HAP-1 (cell line): ENCODE data around the gene ATAT1.

Experiments used
- DNase-seq, 2 experiments: peaks; one replicate each; pipeline ENCODE4 v3.0.0-alpha.2; 2016 to 2020; ENCODE audit warnings: low spot score in 2 of 2
- H3K27me3 ChIP-seq: fragments of 250-450 bp; sonication (Bioruptor Pico); 2 replicates; pipeline ENCODE4 v1.5.1; 2020; ENCODE audit warnings: low read depth, mild to moderate bottlenecking, moderate library complexity
- H3K36me3 ChIP-seq: fragments of 250-450 bp; sonication (Bioruptor Pico); replicated peaks from 2 replicates; pipeline ENCODE4 v1.5.1; 2020; ENCODE audit warnings: mild to moderate bottlenecking
- H3K4me1 ChIP-seq: fragments of 250-450 bp; sonication (Bioruptor Pico); 2 replicates; pipeline ENCODE4 v1.5.1; 2020; ENCODE audit warnings: mild to moderate bottlenecking
- H3K4me3 ChIP-seq: fragments of 250-450 bp; sonication (Bioruptor Pico); 2 replicates; pipeline ENCODE4 v1.5.1; 2020; ENCODE audit warnings: mild to moderate bottlenecking, moderate library complexity
- H3K9me3 ChIP-seq: fragments of 250-450 bp; sonication (Bioruptor Pico); 2 replicates; pipeline ENCODE4 v1.5.1; 2020; ENCODE audit warnings: mild to moderate bottlenecking, moderate library complexity
- in situ Hi-C: fragments of 300-500 bp; cut with MboI; formaldehyde crosslinking; loops from 3 replicates; pipeline ENCODE4 v1.14.3; 2020; ENCODE audit warnings: low sequenced_read_pairs, inconsistent platforms, mixed read lengths

Gene ATAT1

GRCh38 chr6:30687659-30688431, 61.2 kb downstream of the ATAT1 start:
- DNase-seq = no peak
- Histone ChIP-seq H3K27me3 (no peaks in the 10 kb centered on the region), H3K4me1 (peaks cover 40% of the 10 kb centered on the region), H3K9me3 (no peaks in the 10 kb centered on the region), H3K4me3 (peak overlapping the region; percentile 67), H3K36me3 (no peaks in the 10 kb centered on the region; the same call in 1 of the 2 replicates)
- in situ Hi-C loops = no loop called here

GRCh38 chr6:30688569-30688968, 61.9 kb downstream of the ATAT1 start:
- H3K9me3 ChIP-seq = no peaks in the 10 kb centered on the region
- DNase-seq = no peak
- H3K36me3 ChIP-seq = no peaks in the 10 kb centered on the region; the same call in 1 of the 2 replicates
- H3K27me3 ChIP-seq = no peaks in the 10 kb centered on the region
- H3K4me1 ChIP-seq = peaks cover 33% of the 10 kb centered on the region
- H3K4me3 ChIP-seq = no peak overlapping the region
- in situ Hi-C loops = no loop called here

DNA sequence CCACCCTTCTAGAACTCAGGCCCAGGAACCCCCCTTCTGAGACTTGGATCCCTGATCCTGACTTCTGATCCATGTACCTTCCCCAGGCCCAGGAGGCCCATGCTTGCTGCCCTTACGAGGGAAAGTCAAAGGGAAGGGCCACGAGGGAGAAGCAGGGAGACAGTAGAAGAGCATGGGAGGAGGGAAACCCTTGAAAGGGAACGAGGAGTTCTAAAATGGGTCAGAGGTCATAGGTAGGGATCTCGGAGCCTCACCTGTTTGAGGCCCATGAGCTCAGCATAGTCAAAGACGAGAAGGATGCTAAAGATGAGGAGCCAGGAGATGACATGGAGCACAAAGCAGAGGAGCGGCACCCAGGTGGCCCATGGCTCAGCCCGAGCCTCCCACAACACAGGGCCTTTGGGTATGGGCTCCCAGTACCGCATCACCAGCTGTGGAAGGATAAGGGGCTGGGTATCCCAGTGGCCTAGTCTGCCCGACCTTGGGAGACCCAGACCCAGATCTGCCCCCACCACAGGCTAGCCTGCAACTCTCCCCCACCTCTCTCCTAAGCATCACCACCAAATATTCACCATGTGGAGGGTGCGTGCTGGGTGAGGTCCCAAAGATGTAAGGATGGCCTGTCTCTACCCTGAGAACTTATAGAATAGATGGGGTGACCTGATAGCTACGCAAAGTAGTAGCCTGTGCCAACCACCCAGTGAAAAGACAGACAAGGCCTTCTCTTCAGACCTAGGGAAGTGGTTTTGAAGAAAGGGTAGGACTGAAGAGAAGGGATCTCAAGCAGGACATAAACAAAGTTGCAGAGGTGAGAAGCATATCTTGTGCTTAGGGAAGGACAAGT, 62.6 kb downstream of the ATAT1 start:
- no peak for DNase-seq
- H3K27me3 ChIP-seq = no peaks in the 10 kb centered on the region
- peaks cover 32% of the 10 kb centered on the region for H3K4me1 ChIP-seq
- peak overlapping the region; percentile 52; the same call in 1 of the 2 replicates for H3K4me3 ChIP-seq
- no peaks in the 10 kb centered on the region; the same call in 1 of the 2 replicates for H3K36me3 ChIP-seq
- H3K9me3 ChIP-seq = no peaks in the 10 kb centered on the region
- in situ Hi-C loops = no loop called here

GRCh38 chr6:30689985-30690384, 63.3 kb downstream of the ATAT1 start:
- Histone ChIP-seq H3K4me3 (peak overlapping the region; percentile 52), H3K27me3 (no peaks in the 10 kb centered on the region), H3K4me1 (peaks cover 30% of the 10 kb centered on the region), H3K36me3 (no peaks in the 10 kb centered on the region; the same call in 1 of the 2 replicates), H3K9me3 (no peaks in the 10 kb centered on the region)
- no peak for DNase-seq
- in situ Hi-C loops = no loop called here

GRCh38 chr6:30690403-30691207, 63.9 kb downstream of the ATAT1 start, which contains the start of gene NRM:
Gene NRM (minus strand): TSS chr6:30690984. CDS start chr6:30690974, 10 bp downstream.
- no peaks in the 10 kb centered on the region for H3K9me3 ChIP-seq
- peak; percentile 95 to 96 for DNase-seq
- peak within 1 kb of the TSS; percentile 52 for H3K4me3 ChIP-seq
- H3K36me3 ChIP-seq = no peaks in the 10 kb centered on the region; the same call in 1 of the 2 replicates
- in situ Hi-C loops = no loop called here
- peaks cover 24% of the 10 kb centered on the region for H3K4me1 ChIP-seq
- H3K27me3 ChIP-seq = no peaks in the 10 kb centered on the region

GRCh38 chr6:30691208-30691847, 64.7 kb downstream of the ATAT1 start:
- Histone ChIP-seq H3K9me3 (no peaks in the 10 kb centered on the region), H3K36me3 (no peaks in the 10 kb centered on the region; the same call in 1 of the 2 replicates), H3K27me3 (no peaks in the 10 kb centered on the region), H3K4me3 (peak overlapping the region; percentile 52), H3K4me1 (peaks cover 24% of the 10 kb centered on the region)
- DNase-seq = no peak
- in situ Hi-C loops = no loop called here
